Measurements from ENCODE around the gene MYH7.

GRCh38 chr14:23387916-23388882 lies 47.3 kb downstream of the MYH7 start:
- no peak for TF ChIP-seq CTCF (IDR thresholded peaks at IDR 0.05; ENCODE audit: insufficient read depth, low read length)
- TF ChIP-seq POLR2AphosphoS5 (IDR thresholded peaks at IDR 0.05; ENCODE audit: low read depth), result no peak

All from HL-60 (cell line).